Spleen (tissue), 7 donors: ENCODE results near the gene PLEKHM3.

Source experiments
- POLR2A ChIP-seq, 3 donors: fragments of 450-650 bp; IDR thresholded peaks; one replicate each; pipeline ENCODE4 v1.5.1; 2017; ENCODE audit warnings: antibody characterized with exemption in 3 of 3, mild to moderate bottlenecking in 1 of 3
- TF ChIP-seq, protein P1 (sequence below), 11 experiments: fragments of 200-600 bp in 7 of 11; fragments of 450-650 bp in 4 of 11; sonication (generic) in 4 of 11; IDR thresholded peaks in 8 of 11; conservative IDR thresholded peaks in 3 of 11; 1 replicate in 7 of 11; 2 replicates in 4 of 11; pipeline versions ENCODE4 v1.4.0 to v1.8.0; 2016 to 2021; ENCODE audit warnings: antibody characterized with exemption in 11 of 11, inconsistent platforms in 4 of 11, mild to moderate bottlenecking in 1 of 11
- donor health status: DM: no; HTN: no; CAD: no; lungs with moderate emphysema.
- donor health status: DM: no; HTN: no; CAD: no.
- donor health status: DM: no; HTN: no; CAD: no.

DNA sequence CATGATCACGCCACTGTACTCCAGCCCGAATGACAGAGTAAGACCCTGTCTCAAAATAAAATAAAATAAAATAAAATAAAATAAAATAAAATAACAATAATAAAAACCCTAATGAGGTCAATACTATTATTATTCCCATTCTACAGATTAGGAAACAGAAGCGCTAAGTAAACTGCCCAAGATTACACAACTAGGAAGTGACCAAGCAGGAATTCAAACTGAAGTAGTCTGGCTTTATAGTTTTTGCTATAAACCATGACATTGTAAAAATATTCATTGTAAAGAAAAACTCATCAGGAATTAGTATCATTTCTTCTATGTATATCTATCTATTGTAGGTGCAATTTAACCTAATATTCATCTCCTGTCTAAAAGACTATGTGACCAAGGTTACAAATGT lies 1.2 kb downstream of the PLEKHM3 start:
- TF ChIP-seq POLR2A (IDR thresholded peaks at IDR 0.05), result no peak
- TF ChIP-seq, protein P1, sequence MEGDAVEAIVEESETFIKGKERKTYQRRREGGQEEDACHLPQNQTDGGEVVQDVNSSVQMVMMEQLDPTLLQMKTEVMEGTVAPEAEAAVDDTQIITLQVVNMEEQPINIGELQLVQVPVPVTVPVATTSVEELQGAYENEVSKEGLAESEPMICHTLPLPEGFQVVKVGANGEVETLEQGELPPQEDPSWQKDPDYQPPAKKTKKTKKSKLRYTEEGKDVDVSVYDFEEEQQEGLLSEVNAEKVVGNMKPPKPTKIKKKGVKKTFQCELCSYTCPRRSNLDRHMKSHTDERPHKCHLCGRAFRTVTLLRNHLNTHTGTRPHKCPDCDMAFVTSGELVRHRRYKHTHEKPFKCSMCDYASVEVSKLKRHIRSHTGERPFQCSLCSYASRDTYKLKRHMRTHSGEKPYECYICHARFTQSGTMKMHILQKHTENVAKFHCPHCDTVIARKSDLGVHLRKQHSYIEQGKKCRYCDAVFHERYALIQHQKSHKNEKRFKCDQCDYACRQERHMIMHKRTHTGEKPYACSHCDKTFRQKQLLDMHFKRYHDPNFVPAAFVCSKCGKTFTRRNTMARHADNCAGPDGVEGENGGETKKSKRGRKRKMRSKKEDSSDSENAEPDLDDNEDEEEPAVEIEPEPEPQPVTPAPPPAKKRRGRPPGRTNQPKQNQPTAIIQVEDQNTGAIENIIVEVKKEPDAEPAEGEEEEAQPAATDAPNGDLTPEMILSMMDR (IDR thresholded peaks at IDR 0.05 in 8 of 11, conservative IDR thresholded peaks at IDR 0.05 in 3 of 11), result no peak
